ENCODE data around the gene KCNQ1. TPM values are rescaled to one million over a fixed set of nuclear protein-coding genes. Genes with fewer than 3 reads are reported as not detected.

KCNQ1 gene
- total RNA-seq, 1 experiment from 2014 or later: 2.3 TPM

DNA sequence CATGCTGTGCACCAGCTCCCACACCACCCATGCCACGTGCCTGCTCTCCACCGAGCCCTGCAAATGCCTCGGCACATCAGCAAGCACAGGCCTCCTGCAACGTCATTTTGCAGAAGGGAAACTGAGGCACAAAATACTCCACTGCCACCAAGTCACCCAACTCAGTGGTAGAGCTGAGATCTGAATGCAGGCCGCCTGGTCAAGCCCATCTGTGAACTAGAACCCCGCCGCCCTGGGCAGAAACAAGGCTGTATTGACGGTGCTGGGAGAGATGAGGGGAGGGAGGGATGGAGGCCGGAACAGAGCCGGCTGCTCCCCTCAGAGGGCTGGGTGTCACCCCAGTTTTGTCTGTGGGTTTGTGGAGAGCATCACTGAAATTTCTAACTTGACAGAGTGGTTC lies 359.4 kb downstream of the KCNQ1 start:
- H2AK5ac ChIP-seq (ENCODE audit: insufficient read length, low read length): no peak overlapping the region
- H2AFZ ChIP-seq (ENCODE audit: low read length): no peak overlapping the region
- H3K27ac Mint-ChIP-seq: no peak overlapping the region
- no peaks in the 10 kb centered on the region for H4K20me1 ChIP-seq (ENCODE audit: control insufficient read depth, insufficient read depth, insufficient read length)
- peak; percentile 10 for DNase-seq
- H4K91ac ChIP-seq (ENCODE audit: insufficient read length, low read depth, low read length): no peak overlapping the region
- no peak overlapping the region for H3K23ac ChIP-seq (ENCODE audit: insufficient read length, low read depth, low read length)
- no peak overlapping the region for H3K14ac ChIP-seq (ENCODE audit: insufficient read depth, low read length)
- H3K4ac ChIP-seq (ENCODE audit: low read depth, low read length): no peak overlapping the region
- no peak overlapping the region for H3K56ac ChIP-seq (ENCODE audit: insufficient read length, low read depth, low read length)
- H3T11ph ChIP-seq (ENCODE audit: low read length): no peak overlapping the region
- H3K4me2 ChIP-seq (ENCODE audit: insufficient read depth, insufficient read length, low read length): no peak overlapping the region
- WGBS (ENCODE audit: extremely low coverage, insufficient read length, low lambda C conversion rate): no CpG with 5 or more reads among the region's 10 CpGs
- no peak overlapping the region for H4K5ac ChIP-seq (ENCODE audit: insufficient read length, low read depth, low read length)
- no peak overlapping the region for H3K18ac ChIP-seq (ENCODE audit: insufficient read length, low read depth, low read length)
- H3K27me3 ChIP-seq (ENCODE audit: insufficient read depth, low read length): no peaks in the 10 kb centered on the region; the same call in 1 of the 2 replicates
- H3K4me3 Mint-ChIP-seq: no peak overlapping the region
- no peaks in the 10 kb centered on the region for H3K4me1 ChIP-seq (ENCODE audit: insufficient read depth, low read length)
- H2BK12ac ChIP-seq (ENCODE audit: insufficient read length, low read depth, low read length): no peak overlapping the region
- peaks cover 90% of the 10 kb centered on the region for H3K27me3 Mint-ChIP-seq (ENCODE audit: low read depth)
- H3K79me1 ChIP-seq (ENCODE audit: insufficient read depth, low read depth, low read length, poor library complexity, severe bottlenecking): no peaks in the 10 kb centered on the region
- no peaks in the 10 kb centered on the region for H3K23me2 ChIP-seq (ENCODE audit: insufficient read length, low read depth, low read length, poor library complexity, severe bottlenecking)
- H4K8ac ChIP-seq (replicated peaks; ENCODE audit: insufficient read length, low read depth, low read length): no peak overlapping the region
- H3K79me2 ChIP-seq (ENCODE audit: insufficient read depth, low read length): no peaks in the 10 kb centered on the region
- H2BK120ac ChIP-seq (ENCODE audit: low read depth, low read length, poor library complexity, severe bottlenecking): no peak overlapping the region
- peaks cover 0 to 4% (median 3%) of the 10 kb centered on the region in 3 experiments; a peak in 5 of 7 replicates for H3K36me3 Mint-ChIP-seq (ENCODE audit: insufficient read depth in 1 of 3, low read depth in 3 of 3)
- H3K9me3 Mint-ChIP-seq: peaks cover 3 to 5% of the 10 kb centered on the region in 2 experiments
- no peak overlapping the region for H3K27ac ChIP-seq (ENCODE audit: insufficient read length, low read depth, low read length)
- no peak overlapping the region for H2BK5ac ChIP-seq (ENCODE audit: insufficient read length, low read length)
- no peaks in the 10 kb centered on the region for H3K9me3 ChIP-seq (ENCODE audit: control insufficient read depth, low read depth, low read length)
- H2BK15ac ChIP-seq (ENCODE audit: low read depth, low read length): no peak overlapping the region
- H3K4me1 Mint-ChIP-seq: peaks cover 10 to 19% of the 10 kb centered on the region in 2 experiments
- no peak overlapping the region for H2BK20ac ChIP-seq (ENCODE audit: low read depth, low read length, poor library complexity, severe bottlenecking)
- TF ChIP-seq, protein P1, sequence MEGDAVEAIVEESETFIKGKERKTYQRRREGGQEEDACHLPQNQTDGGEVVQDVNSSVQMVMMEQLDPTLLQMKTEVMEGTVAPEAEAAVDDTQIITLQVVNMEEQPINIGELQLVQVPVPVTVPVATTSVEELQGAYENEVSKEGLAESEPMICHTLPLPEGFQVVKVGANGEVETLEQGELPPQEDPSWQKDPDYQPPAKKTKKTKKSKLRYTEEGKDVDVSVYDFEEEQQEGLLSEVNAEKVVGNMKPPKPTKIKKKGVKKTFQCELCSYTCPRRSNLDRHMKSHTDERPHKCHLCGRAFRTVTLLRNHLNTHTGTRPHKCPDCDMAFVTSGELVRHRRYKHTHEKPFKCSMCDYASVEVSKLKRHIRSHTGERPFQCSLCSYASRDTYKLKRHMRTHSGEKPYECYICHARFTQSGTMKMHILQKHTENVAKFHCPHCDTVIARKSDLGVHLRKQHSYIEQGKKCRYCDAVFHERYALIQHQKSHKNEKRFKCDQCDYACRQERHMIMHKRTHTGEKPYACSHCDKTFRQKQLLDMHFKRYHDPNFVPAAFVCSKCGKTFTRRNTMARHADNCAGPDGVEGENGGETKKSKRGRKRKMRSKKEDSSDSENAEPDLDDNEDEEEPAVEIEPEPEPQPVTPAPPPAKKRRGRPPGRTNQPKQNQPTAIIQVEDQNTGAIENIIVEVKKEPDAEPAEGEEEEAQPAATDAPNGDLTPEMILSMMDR (conservative IDR thresholded peaks at IDR 0.05): no peak
- H3K9ac ChIP-seq (ENCODE audit: extremely low read depth, insufficient read length, low read length): no peak overlapping the region

Measured in H9 (cell line).